ENCODE measurements around the gene RAD51B. TPM values are rescaled to one million over a fixed set of nuclear protein-coding genes. Genes with fewer than 3 reads are reported as not detected.

Gene RAD51B
- total RNA-seq, 3 donors from 2014 or later: 10.6 to 77.6 (median 33.8) TPM

DNA sequence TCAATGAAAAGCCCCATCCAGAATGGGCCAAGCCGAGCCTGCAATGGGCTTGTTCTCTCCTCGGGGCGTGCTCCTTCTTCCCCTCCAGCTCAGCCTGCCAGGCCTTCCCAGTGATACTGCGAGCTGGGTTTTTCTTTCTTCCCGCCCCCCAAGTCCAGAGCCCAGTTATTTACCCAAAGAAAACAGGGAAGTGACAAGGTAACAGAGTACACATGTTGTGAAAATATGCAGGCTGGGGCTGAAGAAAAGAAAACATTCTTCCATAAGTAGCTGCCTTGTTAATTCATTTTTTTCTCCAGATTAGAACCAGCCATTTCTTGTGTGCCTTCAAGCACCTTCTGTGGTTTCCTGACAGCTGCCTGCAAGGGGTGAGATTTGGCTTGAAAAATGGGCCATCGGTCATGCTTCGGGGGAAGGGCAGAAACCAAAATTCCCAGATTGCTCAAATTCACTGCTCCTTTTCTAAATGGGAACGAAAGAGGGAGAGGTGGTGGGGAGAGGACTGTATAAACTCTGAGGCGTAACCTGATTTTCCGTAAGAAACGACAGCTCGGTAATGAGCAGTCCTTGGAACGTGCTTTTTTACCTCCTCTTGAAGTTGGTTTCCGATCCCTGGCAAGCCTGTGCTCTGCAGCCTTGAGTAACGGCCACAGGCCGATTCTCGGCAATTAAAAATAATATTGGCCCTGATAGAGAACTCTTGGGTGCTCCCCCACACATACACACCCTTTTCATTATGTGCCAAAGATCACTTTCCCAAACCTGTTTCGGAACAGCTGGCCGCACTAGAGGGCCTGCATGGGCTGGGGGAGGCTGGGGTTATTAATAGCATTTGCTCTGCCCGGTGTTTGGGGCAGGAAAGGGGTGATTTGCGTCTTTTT is 743.9 kb downstream of the RAD51B start:
- H3K27me3 ChIP-seq: no peaks in the 10 kb centered on the region
- intact Hi-C loops (cut with DNase I; ENCODE audit: low total_unique reads): loop anchor here (10.0 kb wide), 1 partner anchor 231 kb away; the partner anchor contains the start of gene ZFP36L1
- H3K4me3 ChIP-seq: peak overlapping the region in 2 of 3 donors; percentile 39 to 54
- no peak for DNase-seq (ENCODE audit: low spot score in 2 of 2)
- no peaks in the 10 kb centered on the region for H3K36me3 ChIP-seq
- H3K27ac ChIP-seq: peak overlapping the region; percentile 90
- TF ChIP-seq POLR2AphosphoS5 (IDR thresholded peaks at IDR 0.05) (peak in 2 of 3 donors; percentile 12 to 14), POLR2A (IDR thresholded peaks at IDR 0.05) (no peak)
- TF ChIP-seq, protein P1, sequence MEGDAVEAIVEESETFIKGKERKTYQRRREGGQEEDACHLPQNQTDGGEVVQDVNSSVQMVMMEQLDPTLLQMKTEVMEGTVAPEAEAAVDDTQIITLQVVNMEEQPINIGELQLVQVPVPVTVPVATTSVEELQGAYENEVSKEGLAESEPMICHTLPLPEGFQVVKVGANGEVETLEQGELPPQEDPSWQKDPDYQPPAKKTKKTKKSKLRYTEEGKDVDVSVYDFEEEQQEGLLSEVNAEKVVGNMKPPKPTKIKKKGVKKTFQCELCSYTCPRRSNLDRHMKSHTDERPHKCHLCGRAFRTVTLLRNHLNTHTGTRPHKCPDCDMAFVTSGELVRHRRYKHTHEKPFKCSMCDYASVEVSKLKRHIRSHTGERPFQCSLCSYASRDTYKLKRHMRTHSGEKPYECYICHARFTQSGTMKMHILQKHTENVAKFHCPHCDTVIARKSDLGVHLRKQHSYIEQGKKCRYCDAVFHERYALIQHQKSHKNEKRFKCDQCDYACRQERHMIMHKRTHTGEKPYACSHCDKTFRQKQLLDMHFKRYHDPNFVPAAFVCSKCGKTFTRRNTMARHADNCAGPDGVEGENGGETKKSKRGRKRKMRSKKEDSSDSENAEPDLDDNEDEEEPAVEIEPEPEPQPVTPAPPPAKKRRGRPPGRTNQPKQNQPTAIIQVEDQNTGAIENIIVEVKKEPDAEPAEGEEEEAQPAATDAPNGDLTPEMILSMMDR (IDR thresholded peaks at IDR 0.05): no peak
- peaks cover 5 to 36% of the 10 kb centered on the region in 2 donors for H3K4me1 ChIP-seq
- H3K9me3 ChIP-seq: no peaks in the 10 kb centered on the region

DNA sequence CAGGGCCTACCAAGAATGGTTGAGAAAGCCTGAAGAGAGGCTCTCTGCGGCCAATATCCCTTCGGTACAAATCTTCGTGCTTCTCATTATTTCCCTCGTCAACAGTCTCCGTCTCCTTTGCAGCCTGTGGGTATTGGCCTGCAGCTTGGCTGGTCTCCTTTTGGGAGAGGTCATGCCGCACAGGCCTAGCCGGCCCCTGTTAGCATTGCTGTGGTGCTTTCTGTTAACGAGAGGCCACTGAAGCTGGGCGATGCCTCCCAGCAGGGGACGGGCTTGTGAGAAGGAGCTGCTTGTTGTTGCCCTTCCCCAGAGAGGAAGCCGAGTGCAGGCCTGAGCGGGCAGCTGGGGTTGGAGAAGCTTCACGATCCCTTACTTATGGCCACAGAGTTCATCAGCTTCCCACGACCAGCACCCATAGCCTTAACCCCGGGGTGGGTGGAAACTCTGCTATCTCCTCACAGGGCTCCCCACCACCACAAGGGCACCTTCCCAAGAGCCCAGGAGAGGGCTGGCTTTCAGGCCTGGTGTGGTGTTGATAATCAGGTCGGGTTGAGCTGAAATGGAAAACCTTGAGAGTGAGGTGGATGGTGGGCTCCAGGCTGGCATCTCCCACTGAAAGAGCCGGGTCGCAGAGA is 744.7 kb downstream of the RAD51B start:
- intact Hi-C loops (cut with DNase I; ENCODE audit: low total_unique reads): loop anchor here (10.0 kb wide), 1 partner anchor 230 kb away; the partner anchor contains the start of gene ZFP36L1
- Histone ChIP-seq H3K4me3 (peak overlapping the region in 2 of 3 donors; percentile 39 to 54), H3K9me3 (no peaks in the 10 kb centered on the region), H3K27me3 (no peaks in the 10 kb centered on the region), H3K27ac (peak overlapping the region; percentile 90), H3K36me3 (no peaks in the 10 kb centered on the region), H3K4me1 (peaks cover 5 to 36% of the 10 kb centered on the region in 2 donors)
- TF ChIP-seq POLR2A (IDR thresholded peaks at IDR 0.05) (no peak), POLR2AphosphoS5 (IDR thresholded peaks at IDR 0.05) (peak in 1 of 3 donors; percentile 10)
- TF ChIP-seq, protein P1 (IDR thresholded peaks at IDR 0.05): no peak
- DNase-seq (ENCODE audit: low spot score in 2 of 2): no peak

DNA sequence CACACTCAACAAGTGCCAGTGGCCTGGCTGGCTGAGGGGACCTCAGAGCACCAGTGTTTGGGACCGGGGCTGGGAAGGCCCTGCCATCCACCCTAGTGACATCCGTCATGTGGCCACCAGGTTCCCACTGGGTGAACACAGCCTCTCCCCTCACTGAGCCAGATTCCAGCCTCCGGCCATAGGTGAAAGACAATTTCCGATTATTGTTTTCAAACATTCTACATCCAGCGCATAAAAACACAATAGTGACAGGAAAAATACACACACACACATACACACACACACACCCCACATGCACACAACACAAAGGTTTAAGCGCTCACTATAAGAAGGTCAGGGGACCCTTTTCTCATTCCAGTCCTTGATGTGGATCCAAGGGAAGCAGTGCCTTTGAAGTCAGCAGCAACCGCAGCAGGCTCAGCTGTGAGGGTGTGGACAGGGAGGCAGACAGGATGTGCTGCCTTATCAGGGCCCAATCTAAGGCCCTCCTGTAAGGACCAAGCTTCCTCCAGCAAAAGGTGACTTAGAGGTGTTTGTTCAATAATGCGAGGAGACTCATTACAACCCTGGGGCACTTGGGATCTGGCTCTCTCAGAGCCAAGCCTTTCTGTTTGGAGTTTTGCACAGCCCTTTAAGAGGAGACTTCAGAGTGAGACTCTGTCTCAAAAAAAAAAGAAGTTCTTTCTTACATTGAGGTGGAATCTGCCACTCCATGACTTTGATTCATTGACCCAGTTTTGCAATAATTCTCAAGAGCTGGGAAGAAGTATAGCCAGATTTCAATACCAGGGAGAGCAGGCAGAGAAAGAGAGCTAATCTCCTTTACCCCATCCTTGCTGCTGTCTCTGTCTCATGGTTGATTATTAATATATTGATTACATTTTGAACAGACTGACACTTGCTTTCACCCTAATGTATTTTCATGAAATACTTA is 745.5 kb downstream of the RAD51B start:
- no peaks in the 10 kb centered on the region for H3K9me3 ChIP-seq
- peak overlapping the region in 2 of 3 donors; percentile 39 to 54 for H3K4me3 ChIP-seq
- H3K27me3 ChIP-seq: no peaks in the 10 kb centered on the region
- H3K36me3 ChIP-seq: no peaks in the 10 kb centered on the region
- H3K27ac ChIP-seq: peak overlapping the region; percentile 90
- peak in 2 of 3 donors; percentile 56 to 75 for TF ChIP-seq POLR2AphosphoS5 (IDR thresholded peaks at IDR 0.05)
- TF ChIP-seq POLR2A (IDR thresholded peaks at IDR 0.05): no peak
- TF ChIP-seq, protein P1 (IDR thresholded peaks at IDR 0.05): no peak
- intact Hi-C loops (cut with DNase I; ENCODE audit: low total_unique reads): loop anchor here (10.0 kb wide), 1 partner anchor 230 kb away; the partner anchor contains the start of gene ZFP36L1
- DNase-seq (ENCODE audit: low spot score in 2 of 2): peak in 1 of 2 donors; percentile 48
- H3K4me1 ChIP-seq: peaks cover 5 to 37% of the 10 kb centered on the region in 2 donors

DNA sequence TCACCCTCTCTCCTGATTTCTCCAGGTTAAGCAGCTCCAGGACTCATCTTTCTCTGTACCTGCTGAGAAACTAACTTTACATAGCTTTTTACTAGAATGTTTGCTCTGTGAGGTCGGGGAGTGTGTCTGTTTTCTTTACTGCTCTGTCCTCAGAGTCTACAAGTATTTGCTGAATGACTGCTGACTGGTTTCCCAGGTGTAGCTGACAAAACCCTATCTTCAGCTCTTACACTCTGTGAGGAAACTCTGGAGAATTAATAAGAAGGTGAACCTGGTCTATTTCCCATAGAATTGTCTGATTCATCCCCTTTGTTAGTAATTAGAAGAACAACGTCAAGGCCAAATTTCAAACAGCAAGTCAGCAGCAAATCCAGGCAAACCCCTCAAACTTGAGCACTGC is 746.5 kb downstream of the RAD51B start:
- intact Hi-C loops (cut with DNase I; ENCODE audit: low total_unique reads): loop anchor here (10.0 kb wide), 1 partner anchor 229 kb away; the partner anchor contains the start of gene ZFP36L1
- Histone ChIP-seq H3K27ac (peak overlapping the region; percentile 90), H3K36me3 (no peaks in the 10 kb centered on the region)

More for the DNA sequence above, 746.5 kb downstream of the RAD51B start:
- no peaks in the 10 kb centered on the region for H3K9me3 ChIP-seq
- TF ChIP-seq POLR2AphosphoS5 (IDR thresholded peaks at IDR 0.05) (no peak), POLR2A (IDR thresholded peaks at IDR 0.05) (no peak)
- TF ChIP-seq, protein P1 (IDR thresholded peaks at IDR 0.05): no peak
- H3K4me1 ChIP-seq: peaks cover 5 to 39% of the 10 kb centered on the region in 2 donors
- no peak overlapping the region for H3K4me3 ChIP-seq
- DNase-seq (ENCODE audit: low spot score in 2 of 2): no peak
- H3K27me3 ChIP-seq: no peaks in the 10 kb centered on the region
